Prostate gland (tissue), 2 donors: ENCODE data around the gene MLLT1. TPM values are rescaled to one million over a fixed set of nuclear protein-coding genes. Genes with fewer than 3 reads are reported as not detected.
A peak's percentile ranks its signal among the peaks of the same experiment; 100 is the strongest.

Experiments used
- DNase-seq: peaks from one replicate; pipeline ENCODE4 v3.0.0-alpha.2; 2019; ENCODE audit warnings: low spot score
- H3K27ac ChIP-seq, 2 donors: fragments of 200-600 bp; sonication (generic); 2 replicates each; pipeline ENCODE4 v1.5.1; 2017 to 2019
- H3K27me3 ChIP-seq: fragments of 200-600 bp; sonication (generic); replicated peaks from 2 replicates; pipeline ENCODE4 v1.5.1; 2019; ENCODE audit not compliant: insufficient read depth
- H3K36me3 ChIP-seq, 2 donors: fragments of 200-600 bp; sonication (generic); 1 replicate in 1 of 2; 2 replicates in 1 of 2; pipeline versions ENCODE4 v1.5.1 to v1.8.1; 2017 to 2019
- H3K4me1 ChIP-seq: fragments of 200-600 bp; sonication (generic); replicated peaks from 2 replicates; pipeline ENCODE4 v1.5.1; 2019
- H3K4me3 ChIP-seq, 2 donors: fragments of 200-600 bp; sonication (generic); 2 replicates each; pipeline ENCODE4 v1.5.1; 2017 to 2019
- H3K9me3 ChIP-seq: fragments of 200-600 bp; sonication (generic); 2 replicates; pipeline ENCODE4 v1.5.1; 2017
- CTCF ChIP-seq, 4 experiments: fragments of 200-600 bp in 2 of 4; fragments of 450-650 bp in 2 of 4; sonication (generic) in 2 of 4; IDR thresholded peaks; 1 replicate in 3 of 4; 2 replicates in 1 of 4; pipeline ENCODE4 v1.5.1; 2016 to 2019; ENCODE audit warnings: antibody characterized with exemption in 4 of 4, mild to moderate bottlenecking in 2 of 4, moderate library complexity in 2 of 4
- POLR2A ChIP-seq: fragments of 450-650 bp; IDR thresholded peaks from one replicate; pipeline ENCODE4 v1.6.1; 2016; ENCODE audit warnings: antibody characterized with exemption, mild to moderate bottlenecking
- POLR2AphosphoS5 ChIP-seq: sonication (generic); formaldehyde crosslinking; IDR thresholded peaks from one replicate; pipeline ENCODE4 v1.6.1; 2017; ENCODE audit warnings: antibody characterized with exemption
- WGBS: methylation state at CpG from one replicate; pipeline ENCODE4 v1.1.5; 2018; 5-methylcytosine and 5-hydroxymethylcytosine counted together
- intact Hi-C: fragments of 100-400 bp; cut with DNase I; formaldehyde crosslinking; loops from one replicate; pipeline ENCODE4 v1.14.2; 2022
- total RNA-seq, 2 donors: library from RNA; depleted of rRNA; stranded (reverse); fragments of >200 nt; gene quantifications; one replicate each; pipeline ENCODE4 v1.1.0, GENCODE V29; 2016

MLLT1 gene
- 10 to 100 TPM; 39.9 to 41.4 TPM for total RNA-seq

- Histone ChIP-seq H3K36me3 (no peaks in the 10 kb centered on the region), H3K27me3 (no peaks in the 10 kb centered on the region), H3K4me3 (peak within 1 kb of the TSS; percentile 76 to 83), H3K9me3 (no peaks in the 10 kb centered on the region), H3K27ac (peak within 1 kb of the TSS; percentile 62 to 81), H3K4me1 (peaks cover 9% of the 10 kb centered on the region)
- DNase-seq: peak; percentile 97
- 8% methylated on average over 33 of the region's 66 CpGs for WGBS
- TF ChIP-seq POLR2AphosphoS5 (peak; percentile 56), POLR2A (peak; percentile 43), CTCF (IDR thresholded peaks at IDR 0.05) (peak; percentile 50 to 85 (median 78))
- intact Hi-C loops: loop anchor here (5.0 to 10.0 kb wide), 3 partner anchors 63 to 225 kb away; partner anchors contain the start of gene ALKBH7
These were observed at the start of gene MLLT1 for GRCh38 chr19:6279931-6280591. TSS of gene MLLT1 (minus strand) at chr19:6279975. CDS start at chr19:6279784, 191 bp downstream.

- DNase-seq: no peak
- TF ChIP-seq POLR2A (no peak), POLR2AphosphoS5 (no peak), CTCF (IDR thresholded peaks at IDR 0.05) (no peak)
- Histone ChIP-seq H3K27me3 (no peaks in the 10 kb centered on the region), H3K4me1 (no peaks in the 10 kb centered on the region), H3K9me3 (no peaks in the 10 kb centered on the region), H3K4me3 (no peak overlapping the region), H3K27ac (no peak overlapping the region), H3K36me3 (no peaks in the 10 kb centered on the region)
- intact Hi-C loops: no loop called here
- 83% methylated on average over 5 of the region's 5 CpGs for WGBS
These were observed 47.0 kb upstream of the MLLT1 start for GRCh38 chr19:6326815-6327214.

- no peaks in the 10 kb centered on the region for H3K36me3 ChIP-seq
- H3K27me3 ChIP-seq: no peaks in the 10 kb centered on the region
- no peak overlapping the region for H3K27ac ChIP-seq
- H3K9me3 ChIP-seq: no peaks in the 10 kb centered on the region
- WGBS: 84% methylated on average over 4 of the region's 4 CpGs
- intact Hi-C loops: no loop called here
- H3K4me1 ChIP-seq: no peaks in the 10 kb centered on the region
- no peak overlapping the region for H3K4me3 ChIP-seq
- TF ChIP-seq POLR2A: no peak
- no peak for TF ChIP-seq CTCF (IDR thresholded peaks at IDR 0.05)
- TF ChIP-seq POLR2AphosphoS5: no peak
- DNase-seq: no peak
These were observed 45.8 kb upstream of the MLLT1 start for GRCh38 chr19:6325614-6326013.

- TF ChIP-seq POLR2A (no peak), POLR2AphosphoS5 (no peak)
- intact Hi-C loops: no loop called here
- no peak overlapping the region for H3K27ac ChIP-seq
- no peaks in the 10 kb centered on the region for H3K4me1 ChIP-seq
- no peak for DNase-seq
- WGBS: 64% methylated on average over 4 of the region's 4 CpGs
- H3K9me3 ChIP-seq: no peaks in the 10 kb centered on the region
- no peak overlapping the region for H3K4me3 ChIP-seq
- H3K27me3 ChIP-seq: no peaks in the 10 kb centered on the region
- H3K36me3 ChIP-seq: no peaks in the 10 kb centered on the region
These were observed 45.0 kb upstream of the MLLT1 start for GRCh38 chr19:6324757-6325156.

- 65% methylated on average over 3 of the region's 3 CpGs for WGBS
- H3K36me3 ChIP-seq: no peaks in the 10 kb centered on the region
These were observed 42.5 kb upstream of the MLLT1 start for GRCh38 chr19:6322284-6322683.

More at GRCh38 chr19:6322284-6322683, 42.5 kb upstream of the MLLT1 start:
- DNase-seq: no peak
- Histone ChIP-seq H3K27me3 (no peaks in the 10 kb centered on the region), H3K9me3 (no peaks in the 10 kb centered on the region), H3K4me1 (no peaks in the 10 kb centered on the region), H3K27ac (no peak overlapping the region), H3K4me3 (no peak overlapping the region)
- TF ChIP-seq POLR2AphosphoS5 (no peak), CTCF (IDR thresholded peaks at IDR 0.05) (no peak), POLR2A (no peak)
- intact Hi-C loops: no loop called here
